HCT116 (cell line): ENCODE results near the gene PRRG1.

Experiments
- CBX3 ChIP-seq: IDR thresholded peaks from 2 replicates; pipeline ENCODE4 v1.6.1; 2012; ENCODE audit warnings: low read depth
- CTCF ChIP-seq, 3 experiments: fragments of 200-600 bp in 1 of 3; sonication (generic) in 1 of 3; IDR thresholded peaks in 2 of 3; conservative IDR thresholded peaks in 1 of 3; 2 replicates each; pipeline ENCODE4 v1.5.1; 2012 to 2017; ENCODE audit warnings: low read depth in 2 of 3, low read length in 2 of 3, antibody characterized with exemption in 1 of 3, borderline replicate concordance in 1 of 3, control low read depth in 1 of 3, mild to moderate bottlenecking in 1 of 3, mixed read lengths in 1 of 3, mixed run types in 1 of 3, moderate library complexity in 1 of 3; ENCODE audit not compliant: insufficient read depth in 1 of 3
- EZH2 ChIP-seq: fragments of 200-600 bp; sonication (generic); IDR thresholded peaks from 2 replicates; pipeline ENCODE4 v1.6.1; 2017; ENCODE audit warnings: antibody characterized with exemption, mixed run types
- JUND ChIP-seq: IDR thresholded peaks from 2 replicates; pipeline ENCODE4 v1.6.1; 2012
- POLR2A ChIP-seq: IDR thresholded peaks from 2 replicates; pipeline ENCODE4 v1.7.0; 2011; ENCODE audit warnings: borderline replicate concordance; ENCODE audit not compliant: insufficient read depth, insufficient read length; ENCODE audit errors: extremely low read depth
- POLR2AphosphoS5 ChIP-seq: IDR thresholded peaks from 2 replicates; pipeline ENCODE4 v1.6.1; 2011; ENCODE audit warnings: mild to moderate bottlenecking, low read depth, low read length, moderate library complexity
- RAD21 ChIP-seq: IDR thresholded peaks from 2 replicates; pipeline ENCODE4 v1.6.1; 2012; ENCODE audit warnings: low read depth, mild to moderate bottlenecking
- SP1 ChIP-seq: IDR thresholded peaks from 2 replicates; pipeline ENCODE4 v1.6.1; 2012; ENCODE audit warnings: low read depth
- TCF7L2 ChIP-seq: IDR thresholded peaks from 2 replicates; pipeline ENCODE4 v1.7.0; 2011; ENCODE audit warnings: borderline replicate concordance, inconsistent platforms; ENCODE audit not compliant: insufficient read depth, insufficient read length; ENCODE audit errors: extremely low read depth
- TF ChIP-seq, protein P1 (sequence below): IDR thresholded peaks from 2 replicates; pipeline ENCODE4 v1.6.1; 2011; ENCODE audit warnings: mild to moderate bottlenecking, low read length, moderate library complexity; ENCODE audit not compliant: insufficient replicate concordance; ENCODE audit errors: extremely low read depth

GRCh38 chrX:37349221-37350033, at the start of gene PRRG1:
- no peak for TF ChIP-seq TCF7L2
- TF ChIP-seq CTCF (IDR thresholded peaks at IDR 0.05 in 2 of 3, conservative IDR thresholded peaks at IDR 0.05 in 1 of 3; ENCODE audit: borderline replicate concordance in 1 of 3, insufficient read depth in 1 of 3, low read depth in 2 of 3, low read length in 2 of 3) = no peak
- no peak for TF ChIP-seq EZH2
- TF ChIP-seq POLR2A = no peak
- no peak for TF ChIP-seq RAD21
- TF ChIP-seq JUND = no peak
- TF ChIP-seq POLR2AphosphoS5 = peak; percentile 82
- TF ChIP-seq CBX3 = no peak
- no peak for TF ChIP-seq SP1
- TF ChIP-seq, protein P1, sequence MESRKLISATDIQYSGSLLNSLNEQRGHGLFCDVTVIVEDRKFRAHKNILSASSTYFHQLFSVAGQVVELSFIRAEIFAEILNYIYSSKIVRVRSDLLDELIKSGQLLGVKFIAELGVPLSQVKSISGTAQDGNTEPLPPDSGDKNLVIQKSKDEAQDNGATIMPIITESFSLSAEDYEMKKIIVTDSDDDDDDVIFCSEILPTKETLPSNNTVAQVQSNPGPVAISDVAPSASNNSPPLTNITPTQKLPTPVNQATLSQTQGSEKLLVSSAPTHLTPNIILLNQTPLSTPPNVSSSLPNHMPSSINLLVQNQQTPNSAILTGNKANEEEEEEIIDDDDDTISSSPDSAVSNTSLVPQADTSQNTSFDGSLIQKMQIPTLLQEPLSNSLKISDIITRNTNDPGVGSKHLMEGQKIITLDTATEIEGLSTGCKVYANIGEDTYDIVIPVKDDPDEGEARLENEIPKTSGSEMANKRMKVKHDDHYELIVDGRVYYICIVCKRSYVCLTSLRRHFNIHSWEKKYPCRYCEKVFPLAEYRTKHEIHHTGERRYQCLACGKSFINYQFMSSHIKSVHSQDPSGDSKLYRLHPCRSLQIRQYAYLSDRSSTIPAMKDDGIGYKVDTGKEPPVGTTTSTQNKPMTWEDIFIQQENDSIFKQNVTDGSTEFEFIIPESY = no peak
